ENCODE measurements around the gene GRAP2.
"Not testable (repeated sequence)": the region's sequence is repeated elsewhere in the genome, so short reads cannot be mapped to it uniquely, and the experiment has no call there.

Gene GRAP2

GRCh38 chr22:39970742-39971141 is 69.9 kb downstream of the GRAP2 start:
- no peak for DNase-seq

- DNase-seq, result no peak
These were observed 71.8 kb downstream of the GRAP2 start for GRCh38 chr22:39972641-39973040.

- no peak for DNase-seq
These were observed 72.8 kb downstream of the GRAP2 start for GRCh38 chr22:39973656-39974055.

- no peak for DNase-seq
These were observed 73.2 kb downstream of the GRAP2 start for GRCh38 chr22:39974065-39974464.

- no peak for DNase-seq
These were observed 78.2 kb downstream of the GRAP2 start for GRCh38 chr22:39979048-39979447.

- DNase-seq, result no peak
These were observed 78.6 kb downstream of the GRAP2 start for GRCh38 chr22:39979458-39979857.

GRCh38 chr22:39980596-39980995 is 79.7 kb downstream of the GRAP2 start:
- DNase-seq, result no peak

- no peak for DNase-seq
These were observed 82.5 kb downstream of the GRAP2 start for GRCh38 chr22:39983346-39983745.

- DNase-seq, result no peak
These were observed 83.1 kb downstream of the GRAP2 start for GRCh38 chr22:39984006-39984405.

GRCh38 chr22:39984746-39985145 is 83.9 kb downstream of the GRAP2 start:
- DNase-seq, result no peak

- DNase-seq, result no peak
These were observed 84.6 kb downstream of the GRAP2 start for GRCh38 chr22:39985383-39986035.

- DNase-seq, result no peak
These were observed 87.7 kb downstream of the GRAP2 start for GRCh38 chr22:39988386-39989114.

GRCh38 chr22:39989633-39990032 is 88.7 kb downstream of the GRAP2 start:
- no peak for DNase-seq

- DNase-seq, result no peak
These were observed 89.8 kb downstream of the GRAP2 start for GRCh38 chr22:39990686-39991085.

- no peak for DNase-seq
These were observed 90.4 kb downstream of the GRAP2 start for GRCh38 chr22:39991159-39991860.

- DNase-seq, result no peak
These were observed 91.4 kb downstream of the GRAP2 start for GRCh38 chr22:39992088-39992826.

GRCh38 chr22:39992894-39993293 is 92.0 kb downstream of the GRAP2 start:
- DNase-seq, result not testable (repeated sequence)

- no peak for DNase-seq
These were observed 93.2 kb downstream of the GRAP2 start for GRCh38 chr22:39994041-39994565.

GRCh38 chr22:39994566-39995392 is 93.9 kb downstream of the GRAP2 start, which contains the start of gene FAM83F:
Gene FAM83F (plus strand): TSS chr22:39994954. CDS start chr22:39995043, 89 bp downstream.
- DNase-seq, result no peak

GRCh38 chr22:39995393-39996252 is 94.7 kb downstream of the GRAP2 start:
- no peak for DNase-seq

GRCh38 chr22:39996732-39997131 is 95.8 kb downstream of the GRAP2 start:
- no peak for DNase-seq

Data from NCI-H187 (cell line).